Keratinocyte (primary cell): ENCODE data around the gene DCP1A. TPM values are rescaled to one million over a fixed set of nuclear protein-coding genes. Genes with fewer than 3 reads are reported as not detected.

Source experiments
- DNase-seq: peaks from one replicate; pipeline ENCODE4 v3.0.0-alpha.2; 2011; ENCODE audit warnings: low read depth, missing footprints, low spot score
- FAIRE-seq: peaks from 2 replicates; lab custom pipeline; 2011; peaks lifted over from hg19 to GRCh38; lab: Jason Lieb, UNC
- H2AFZ ChIP-seq: 2 replicates; pipeline ENCODE4 v1.6.0; 2012; ENCODE audit warnings: low read length, control low read depth, inconsistent platforms; ENCODE audit not compliant: control insufficient read depth
- H3K27ac ChIP-seq: 2 replicates; pipeline ENCODE4 v1.5.1; 2011; ENCODE audit warnings: low read length; ENCODE audit not compliant: control insufficient read depth, insufficient read depth
- H3K27me3 ChIP-seq: 3 replicates; pipeline ENCODE4 v1.6.0; 2011; ENCODE audit warnings: low read length; ENCODE audit not compliant: control insufficient read depth, insufficient read depth; ENCODE audit errors: extremely low read depth
- H3K36me3 ChIP-seq, 2 experiments: 2 replicates in 1 of 2; 3 replicates in 1 of 2; pipeline ENCODE4 v1.5.1; 2011; ENCODE audit warnings: low read length in 2 of 2, mild to moderate bottlenecking in 1 of 2; ENCODE audit not compliant: control insufficient read depth in 2 of 2, insufficient read depth in 2 of 2; ENCODE audit errors: extremely low read depth in 1 of 2
- H3K4me1 ChIP-seq: 3 replicates; pipeline ENCODE4 v1.5.1; 2011; ENCODE audit warnings: low read length; ENCODE audit not compliant: control insufficient read depth, insufficient read depth; ENCODE audit errors: extremely low read depth
- H3K4me2 ChIP-seq: 3 replicates; pipeline ENCODE4 v1.6.0; 2011; ENCODE audit warnings: low read depth, low read length; ENCODE audit not compliant: control insufficient read depth, insufficient read depth; ENCODE audit errors: extremely low read depth
- H3K4me3 ChIP-seq, 3 experiments: fragments of 200-600 bp in 1 of 3; sonication (generic) in 1 of 3; 2 replicates in 2 of 3; 3 replicates in 1 of 3; pipeline ENCODE4 v1.5.1; 2011 to 2016; ENCODE audit warnings: low read length in 3 of 3, mild to moderate bottlenecking in 3 of 3, control low read depth in 2 of 3, inconsistent platforms in 1 of 3, low read depth in 1 of 3, mixed read lengths in 1 of 3, mixed run types in 1 of 3, moderate library complexity in 1 of 3; ENCODE audit not compliant: control insufficient read depth in 2 of 3, insufficient read depth in 2 of 3; ENCODE audit errors: extremely low read depth in 1 of 3
- H3K79me2 ChIP-seq: 2 replicates; pipeline ENCODE4 v1.6.0; 2012; ENCODE audit warnings: low read length; ENCODE audit not compliant: control insufficient read depth, insufficient read depth
- H3K9ac ChIP-seq: 3 replicates; pipeline ENCODE4 v1.6.0; 2011; ENCODE audit warnings: low read length; ENCODE audit not compliant: control insufficient read depth, insufficient read depth; ENCODE audit errors: extremely low read depth
- H3K9me1 ChIP-seq: 3 replicates; pipeline ENCODE4 v1.6.0; 2011; ENCODE audit warnings: low read length; ENCODE audit not compliant: control insufficient read depth, insufficient read depth; ENCODE audit errors: extremely low read depth
- H3K9me3 ChIP-seq: 2 replicates; pipeline ENCODE4 v1.5.1; 2012; ENCODE audit warnings: low read depth, low read length; ENCODE audit not compliant: control insufficient read depth
- H4K20me1 ChIP-seq: 3 replicates; pipeline ENCODE4 v1.6.0; 2011; ENCODE audit warnings: low read length; ENCODE audit not compliant: control insufficient read depth, insufficient read depth; ENCODE audit errors: extremely low read depth
- EZH2 ChIP-seq: IDR thresholded peaks from one replicate; pipeline ENCODE4 v1.6.1; 2012; ENCODE audit warnings: inconsistent platforms, mild to moderate bottlenecking, low read length, moderate library complexity
- dilution Hi-C: fragments of 300-500 bp; cut with MboI; formaldehyde crosslinking; loops from one replicate; pipeline ENCODE4 v1.7.0; 2020; ENCODE audit warnings: low sequenced_read_pairs; ENCODE audit not compliant: extremely low pct_ligation_motif_present
- polyA plus RNA-seq, 5 experiments: library from polyadenylated mRNA; depleted of rRNA in 3 of 5; stranded (reverse) in 3 of 5; stranded (forward) in 1 of 5; unstranded in 1 of 5; fragments of >200 nt; gene quantifications; 1 replicate in 1 of 5; 2 replicates in 3 of 5; 3 replicates in 1 of 5; pipeline versions ENCODE4 v1.2.1 to v1.2.3, GENCODE V29; 2011 to 2012; ENCODE audit warnings: missing spikeins in 2 of 5, low read depth in 1 of 5, low replicate concordance in 1 of 5
- TF ChIP-seq, protein P1 (sequence below), 3 experiments: IDR thresholded peaks in 1 of 3; conservative IDR thresholded peaks in 1 of 3; optimal IDR thresholded peaks in 1 of 3; 2 replicates in 2 of 3; 3 replicates in 1 of 3; pipeline versions ENCODE3 to v1.5.1; 2011; ENCODE audit warnings: low read length in 3 of 3, mild to moderate bottlenecking in 3 of 3, moderate library complexity in 2 of 3, control low read depth in 1 of 3, inconsistent platforms in 1 of 3; ENCODE audit not compliant: insufficient read depth in 2 of 3; ENCODE audit errors: extremely low read depth in 1 of 3

The DCP1A gene
- polyA plus RNA-seq, 1 donor (not counting 4 experiments of a cell fraction or from before 2014, with no cell fraction given): 15.0 TPM

DNA sequence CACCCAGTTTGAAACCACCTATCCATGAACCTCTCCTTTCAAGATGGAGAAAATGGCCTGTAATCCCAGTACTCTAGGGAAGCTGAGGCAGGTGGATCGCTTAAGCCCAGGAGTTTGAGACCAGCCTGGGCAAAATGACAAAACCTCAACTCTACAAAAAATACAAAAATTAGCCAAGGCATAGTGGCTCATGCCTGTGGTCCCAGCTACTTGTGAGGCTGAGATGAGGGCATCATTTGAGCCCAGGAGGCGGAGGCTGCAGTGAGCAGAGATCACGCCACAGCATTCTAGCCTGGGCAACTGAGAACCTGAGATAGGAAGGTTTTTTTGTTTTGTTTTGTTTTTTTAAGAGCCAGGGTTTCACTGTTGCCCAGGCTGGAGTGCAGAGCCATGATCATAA lies 96.9 kb downstream of the DCP1A start:
- Histone ChIP-seq H3K27ac (no peak overlapping the region), H3K9me1 (peaks cover 4% of the 10 kb centered on the region), H3K4me1 (peaks cover 18% of the 10 kb centered on the region), H2AFZ (no peak overlapping the region), H3K9ac (no peak overlapping the region), H3K27me3 (no peaks in the 10 kb centered on the region), H3K9me3 (no peaks in the 10 kb centered on the region), H3K4me3 (no peak overlapping the region), H3K79me2 (peaks cover 100% of the 10 kb centered on the region), H3K4me2 (no peak overlapping the region), H3K36me3 (peaks cover 18 to 19% of the 10 kb centered on the region in 2 experiments), H4K20me1 (peaks cover 72% of the 10 kb centered on the region)
- dilution Hi-C loops: no loop called here
- TF ChIP-seq, protein P1, sequence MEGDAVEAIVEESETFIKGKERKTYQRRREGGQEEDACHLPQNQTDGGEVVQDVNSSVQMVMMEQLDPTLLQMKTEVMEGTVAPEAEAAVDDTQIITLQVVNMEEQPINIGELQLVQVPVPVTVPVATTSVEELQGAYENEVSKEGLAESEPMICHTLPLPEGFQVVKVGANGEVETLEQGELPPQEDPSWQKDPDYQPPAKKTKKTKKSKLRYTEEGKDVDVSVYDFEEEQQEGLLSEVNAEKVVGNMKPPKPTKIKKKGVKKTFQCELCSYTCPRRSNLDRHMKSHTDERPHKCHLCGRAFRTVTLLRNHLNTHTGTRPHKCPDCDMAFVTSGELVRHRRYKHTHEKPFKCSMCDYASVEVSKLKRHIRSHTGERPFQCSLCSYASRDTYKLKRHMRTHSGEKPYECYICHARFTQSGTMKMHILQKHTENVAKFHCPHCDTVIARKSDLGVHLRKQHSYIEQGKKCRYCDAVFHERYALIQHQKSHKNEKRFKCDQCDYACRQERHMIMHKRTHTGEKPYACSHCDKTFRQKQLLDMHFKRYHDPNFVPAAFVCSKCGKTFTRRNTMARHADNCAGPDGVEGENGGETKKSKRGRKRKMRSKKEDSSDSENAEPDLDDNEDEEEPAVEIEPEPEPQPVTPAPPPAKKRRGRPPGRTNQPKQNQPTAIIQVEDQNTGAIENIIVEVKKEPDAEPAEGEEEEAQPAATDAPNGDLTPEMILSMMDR (optimal IDR thresholded peaks at IDR 0.05 in 1 of 3, IDR thresholded peaks at IDR 0.05 in 1 of 3, conservative IDR thresholded peaks at IDR 0.05 in 1 of 3; ENCODE audit: extremely low read depth in 1 of 3, insufficient read depth in 2 of 3, low read length in 3 of 3): no peak
- TF ChIP-seq EZH2: no peak
- DNase-seq (no peak), FAIRE-seq (no peak)

DNA sequence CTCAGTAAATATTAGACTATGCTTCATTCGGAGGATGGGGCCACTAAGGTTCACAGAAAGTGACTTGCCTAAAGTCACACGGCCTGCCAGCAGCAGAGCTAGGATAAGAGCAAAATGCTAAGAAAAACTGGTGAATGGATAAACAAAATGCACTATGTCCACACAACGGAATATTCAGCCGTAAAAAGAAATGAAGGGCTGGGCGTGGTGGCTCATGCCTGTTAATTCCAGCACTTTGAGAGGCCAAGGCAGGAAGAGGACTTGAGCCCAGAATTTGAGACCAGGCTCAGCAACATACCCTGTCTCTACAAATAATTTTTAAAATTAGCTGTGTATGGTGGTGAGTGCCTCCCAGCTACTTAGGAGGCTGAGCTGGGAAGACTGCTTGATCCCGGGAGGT lies 99.2 kb downstream of the DCP1A start:
- peaks cover 100% of the 10 kb centered on the region for H3K79me2 ChIP-seq
- peaks cover 21 to 29% of the 10 kb centered on the region in 2 experiments for H3K36me3 ChIP-seq
- no peaks in the 10 kb centered on the region for H3K27me3 ChIP-seq
- H4K20me1 ChIP-seq: peaks cover 78% of the 10 kb centered on the region
- no peak for FAIRE-seq
- H2AFZ ChIP-seq: no peak overlapping the region
- dilution Hi-C loops: no loop called here
- H3K4me1 ChIP-seq: peaks cover 8% of the 10 kb centered on the region
- H3K4me3 ChIP-seq: no peak overlapping the region
- no peak for DNase-seq
- no peak overlapping the region for H3K4me2 ChIP-seq
- peaks cover 8% of the 10 kb centered on the region for H3K9me1 ChIP-seq
- TF ChIP-seq, protein P1 (optimal IDR thresholded peaks at IDR 0.05 in 1 of 3, IDR thresholded peaks at IDR 0.05 in 1 of 3, conservative IDR thresholded peaks at IDR 0.05 in 1 of 3; ENCODE audit: extremely low read depth in 1 of 3, insufficient read depth in 2 of 3, low read length in 3 of 3): no peak
- no peak for TF ChIP-seq EZH2
- H3K9me3 ChIP-seq: no peaks in the 10 kb centered on the region
- H3K27ac ChIP-seq: no peak overlapping the region
- H3K9ac ChIP-seq: no peak overlapping the region
